Measurements from ENCODE around the gene PTPRE. TPM values are rescaled to one million over a fixed set of nuclear protein-coding genes. Genes with fewer than 3 reads are reported as not detected.

Gene PTPRE
- total and polyA plus RNA-seq, 2 experiments from 2014 or later = 4.2 to 8.8 TPM

DNA sequence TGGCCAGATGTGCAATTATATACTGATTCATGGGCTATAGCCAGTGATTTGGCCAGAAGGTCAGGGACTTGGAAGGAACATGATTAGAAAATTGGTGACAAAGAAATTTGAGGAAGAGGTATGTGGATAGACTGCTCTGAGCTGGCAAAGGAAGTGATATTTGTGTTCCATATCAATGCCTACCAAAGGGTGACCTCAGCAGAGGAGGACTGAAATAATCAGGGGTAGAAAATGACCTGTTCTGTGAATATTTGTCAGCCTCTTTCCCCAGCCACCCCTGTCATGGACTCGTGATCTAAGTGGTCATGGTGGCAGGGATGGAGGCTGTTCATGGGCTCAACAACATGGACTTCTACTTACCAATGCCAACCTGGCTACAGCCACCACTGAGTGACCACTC lies 47.0 kb downstream of the PTPRE start:
- Histone ChIP-seq H3K9me3 (ENCODE audit: low read depth) (no peaks in the 10 kb centered on the region), H3K27me3 (no peaks in the 10 kb centered on the region), H3K4me3 (no peak overlapping the region), H3K36me3 (no peaks in the 10 kb centered on the region), H3K4me1 (ENCODE audit: low read depth) (no peaks in the 10 kb centered on the region), H3K27ac (no peak overlapping the region)
- DNase-seq (ENCODE audit: low read depth in 1 of 2, low spot score in 1 of 2) = no peak
- TF ChIP-seq, protein P1, sequence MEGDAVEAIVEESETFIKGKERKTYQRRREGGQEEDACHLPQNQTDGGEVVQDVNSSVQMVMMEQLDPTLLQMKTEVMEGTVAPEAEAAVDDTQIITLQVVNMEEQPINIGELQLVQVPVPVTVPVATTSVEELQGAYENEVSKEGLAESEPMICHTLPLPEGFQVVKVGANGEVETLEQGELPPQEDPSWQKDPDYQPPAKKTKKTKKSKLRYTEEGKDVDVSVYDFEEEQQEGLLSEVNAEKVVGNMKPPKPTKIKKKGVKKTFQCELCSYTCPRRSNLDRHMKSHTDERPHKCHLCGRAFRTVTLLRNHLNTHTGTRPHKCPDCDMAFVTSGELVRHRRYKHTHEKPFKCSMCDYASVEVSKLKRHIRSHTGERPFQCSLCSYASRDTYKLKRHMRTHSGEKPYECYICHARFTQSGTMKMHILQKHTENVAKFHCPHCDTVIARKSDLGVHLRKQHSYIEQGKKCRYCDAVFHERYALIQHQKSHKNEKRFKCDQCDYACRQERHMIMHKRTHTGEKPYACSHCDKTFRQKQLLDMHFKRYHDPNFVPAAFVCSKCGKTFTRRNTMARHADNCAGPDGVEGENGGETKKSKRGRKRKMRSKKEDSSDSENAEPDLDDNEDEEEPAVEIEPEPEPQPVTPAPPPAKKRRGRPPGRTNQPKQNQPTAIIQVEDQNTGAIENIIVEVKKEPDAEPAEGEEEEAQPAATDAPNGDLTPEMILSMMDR (IDR thresholded peaks at IDR 0.05; ENCODE audit: low read depth, low read length) = no peak

DNA sequence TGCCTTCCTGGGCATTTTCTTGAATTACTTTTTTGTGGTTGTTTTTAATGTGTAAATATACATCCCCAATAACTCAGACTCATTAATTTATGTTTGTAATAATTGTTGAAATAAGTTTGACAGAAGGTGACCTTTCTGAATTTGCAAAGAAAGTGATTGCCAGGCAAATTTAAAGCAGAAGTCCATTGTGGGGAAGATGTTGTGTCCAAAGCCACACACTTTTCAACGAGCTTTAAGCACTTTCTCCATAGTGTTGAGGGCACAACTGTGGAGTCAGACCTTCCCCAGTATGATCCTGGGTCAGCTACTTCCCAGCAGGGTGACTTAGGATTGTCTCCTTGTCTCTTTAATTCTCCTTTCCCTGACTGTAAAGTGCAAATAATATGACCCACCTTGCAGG lies 52.5 kb downstream of the PTPRE start:
- Histone ChIP-seq H3K4me1 (ENCODE audit: low read depth) (no peaks in the 10 kb centered on the region), H3K36me3 (no peaks in the 10 kb centered on the region), H3K27me3 (no peaks in the 10 kb centered on the region), H3K9me3 (ENCODE audit: low read depth) (no peaks in the 10 kb centered on the region), H3K4me3 (no peak overlapping the region), H3K27ac (no peak overlapping the region)
- no peak for DNase-seq (ENCODE audit: low read depth in 1 of 2, low spot score in 1 of 2)
- TF ChIP-seq, protein P1 (IDR thresholded peaks at IDR 0.05; ENCODE audit: low read depth, low read length) = no peak

DNA sequence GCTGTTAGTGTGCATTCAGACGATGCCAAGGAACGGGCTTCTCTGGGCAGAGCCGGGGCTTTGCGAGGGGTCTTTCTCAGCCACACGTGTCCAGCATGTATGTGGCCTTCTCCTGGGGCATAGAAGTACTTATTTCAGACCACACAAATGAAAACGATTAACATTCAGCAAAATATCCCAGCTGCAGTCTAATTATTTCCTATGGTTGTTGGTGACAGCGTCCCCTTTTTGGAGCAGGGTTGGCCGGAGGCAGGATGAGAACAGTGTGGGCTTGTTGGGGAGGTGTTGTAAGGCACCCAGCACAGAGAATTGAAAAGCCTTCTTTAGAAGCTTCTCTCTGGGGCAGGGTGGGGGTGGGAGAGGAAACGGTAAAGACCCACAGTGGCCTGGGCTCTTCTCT lies 54.2 kb downstream of the PTPRE start:
- Histone ChIP-seq H3K27me3 (no peaks in the 10 kb centered on the region), H3K27ac (no peak overlapping the region), H3K4me1 (ENCODE audit: low read depth) (no peaks in the 10 kb centered on the region), H3K9me3 (ENCODE audit: low read depth) (no peaks in the 10 kb centered on the region), H3K4me3 (no peak overlapping the region), H3K36me3 (no peaks in the 10 kb centered on the region)
- no peak for DNase-seq (ENCODE audit: low read depth in 1 of 2, low spot score in 1 of 2)
- TF ChIP-seq, protein P1 (IDR thresholded peaks at IDR 0.05; ENCODE audit: low read depth, low read length) = no peak

DNA sequence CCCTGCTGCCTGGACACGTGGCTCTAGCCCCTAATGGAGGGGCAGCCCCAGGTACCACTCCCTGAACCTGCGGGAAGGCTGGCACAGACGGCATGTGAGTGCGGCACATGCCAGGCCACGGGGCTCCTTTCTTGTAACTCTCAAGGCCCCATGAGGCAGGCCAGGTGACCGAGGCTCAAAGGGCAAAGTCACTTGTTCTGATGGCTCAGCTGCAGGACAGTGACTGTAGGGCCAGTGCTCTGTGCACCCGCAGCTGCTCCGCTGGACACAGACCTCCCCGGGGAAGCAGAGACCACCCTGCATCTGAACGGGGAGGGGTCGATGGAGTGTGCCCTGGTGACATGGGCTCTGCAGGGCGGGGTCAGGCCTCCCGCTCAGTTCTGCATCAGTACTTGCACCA lies 55.3 kb downstream of the PTPRE start:
- Histone ChIP-seq H3K36me3 (no peaks in the 10 kb centered on the region), H3K4me1 (ENCODE audit: low read depth) (no peaks in the 10 kb centered on the region), H3K4me3 (no peak overlapping the region), H3K9me3 (ENCODE audit: low read depth) (no peaks in the 10 kb centered on the region), H3K27ac (no peak overlapping the region), H3K27me3 (no peaks in the 10 kb centered on the region)
- DNase-seq (ENCODE audit: low read depth in 1 of 2, low spot score in 1 of 2) = no peak
- TF ChIP-seq, protein P1 (IDR thresholded peaks at IDR 0.05; ENCODE audit: low read depth, low read length) = no peak

DNA sequence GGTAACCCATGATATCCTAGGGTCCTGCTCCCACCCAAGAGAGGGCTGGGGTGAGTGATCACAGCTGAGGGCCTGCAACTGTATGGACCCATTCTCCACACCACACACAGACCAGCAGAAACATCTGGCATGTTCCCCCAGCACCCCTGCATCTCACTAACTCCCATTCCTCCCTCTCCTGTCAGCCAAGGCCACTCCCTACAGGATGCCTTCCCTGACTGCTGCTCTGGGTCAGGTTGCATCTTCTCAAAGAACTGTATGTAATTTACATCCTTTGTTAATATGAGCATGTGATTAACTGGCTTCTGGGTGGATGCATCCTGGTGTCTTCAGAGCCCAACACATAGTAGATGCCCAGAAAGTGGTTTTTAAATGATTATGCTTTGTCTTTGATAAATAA lies 56.2 kb downstream of the PTPRE start:
- Histone ChIP-seq H3K4me3 (no peak overlapping the region), H3K27me3 (no peaks in the 10 kb centered on the region), H3K27ac (no peak overlapping the region), H3K36me3 (no peaks in the 10 kb centered on the region), H3K4me1 (ENCODE audit: low read depth) (no peaks in the 10 kb centered on the region), H3K9me3 (ENCODE audit: low read depth) (no peaks in the 10 kb centered on the region)
- TF ChIP-seq, protein P1 (IDR thresholded peaks at IDR 0.05; ENCODE audit: low read depth, low read length) = no peak
- no peak for DNase-seq (ENCODE audit: low read depth in 1 of 2, low spot score in 1 of 2)

DNA sequence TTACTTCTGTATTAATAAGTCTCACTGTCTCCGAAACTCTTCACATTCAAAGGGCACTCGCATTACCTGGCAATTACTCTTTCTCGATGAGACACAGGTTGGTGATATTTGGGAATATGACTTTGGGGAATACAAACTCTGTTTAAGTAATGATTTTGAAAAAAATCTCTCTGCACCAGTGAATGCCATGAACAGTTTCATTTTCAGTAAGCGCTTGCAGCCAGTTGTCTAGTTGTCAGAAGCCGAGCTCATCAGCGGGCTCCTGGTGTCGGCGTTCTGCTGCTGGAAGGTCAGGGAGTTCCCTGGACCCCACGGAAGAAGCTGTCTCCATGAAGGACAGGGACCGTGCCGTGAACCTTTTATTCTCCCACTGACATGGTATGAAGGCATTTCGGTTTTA lies 57.7 kb downstream of the PTPRE start:
- TF ChIP-seq, protein P1 (IDR thresholded peaks at IDR 0.05; ENCODE audit: low read depth, low read length) = no peak
- H3K36me3 ChIP-seq = no peaks in the 10 kb centered on the region
- H3K4me1 ChIP-seq (ENCODE audit: low read depth) = peaks cover 8% of the 10 kb centered on the region
- H3K9me3 ChIP-seq (ENCODE audit: low read depth) = no peaks in the 10 kb centered on the region
- no peaks in the 10 kb centered on the region for H3K27me3 ChIP-seq
- no peak for DNase-seq (ENCODE audit: low read depth in 1 of 2, low spot score in 1 of 2)
- no peak overlapping the region for H3K4me3 ChIP-seq
- H3K27ac ChIP-seq = no peak overlapping the region

All from cardiac muscle cell (in vitro differentiated cells and primary cell).